Mammary epithelial cell (primary cell): ENCODE measurements around the gene PIK3C2G.

ENCODE experiments used
- EZH2 ChIP-seq: IDR thresholded peaks from 2 replicates; pipeline ENCODE4 v1.6.1; 2012; ENCODE audit warnings: low read length, inconsistent platforms, borderline replicate concordance
- TF ChIP-seq, protein P1 (sequence below), 2 donors: IDR thresholded peaks in 1 of 2; conservative IDR thresholded peaks in 1 of 2; 2 replicates each; pipeline ENCODE4 v1.5.1; 2011 to 2012; ENCODE audit warnings: inconsistent platforms in 2 of 2, low read length in 2 of 2, mild to moderate bottlenecking in 2 of 2, control low read depth in 1 of 2, low read depth in 1 of 2; ENCODE audit not compliant: insufficient read depth in 1 of 2; ENCODE audit errors: extremely low read depth in 1 of 2

DNA sequence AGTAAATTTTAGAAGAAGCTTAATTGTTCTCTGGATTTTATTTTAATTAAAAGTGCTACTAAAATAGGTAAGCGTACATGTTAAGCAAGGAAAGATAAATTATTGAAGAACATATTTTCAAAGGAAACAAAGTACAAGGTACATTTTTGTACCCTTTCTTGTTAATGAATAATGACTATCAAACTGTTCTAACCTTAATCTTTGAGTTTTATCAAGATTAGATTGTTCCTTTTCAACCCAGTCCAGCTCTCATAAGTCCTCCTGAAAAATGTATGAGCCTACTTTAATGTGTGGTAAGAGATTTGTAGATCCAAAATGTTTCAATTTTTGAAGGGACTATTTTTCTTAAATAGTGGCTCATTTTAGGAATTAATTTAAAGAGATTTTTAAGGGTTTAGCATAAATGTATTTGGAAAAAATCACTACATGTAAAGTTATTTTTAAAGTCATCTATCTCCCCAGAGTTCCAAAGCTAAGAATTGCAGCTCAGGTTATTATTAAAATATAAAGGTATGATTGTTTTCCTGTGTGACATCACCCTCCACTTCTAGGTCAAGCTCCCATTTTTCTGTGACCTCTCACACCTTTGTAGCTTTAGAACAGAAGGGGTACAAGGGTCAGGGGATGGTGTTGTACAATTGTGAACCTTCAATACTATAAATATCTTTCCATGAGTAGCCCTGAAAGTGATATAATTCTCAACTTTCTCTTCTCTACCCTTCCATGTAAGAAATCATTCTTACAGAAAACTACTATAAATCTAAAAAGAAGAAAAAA lies 1.2 kb upstream of the PIK3C2G start:
- TF ChIP-seq, protein P1, sequence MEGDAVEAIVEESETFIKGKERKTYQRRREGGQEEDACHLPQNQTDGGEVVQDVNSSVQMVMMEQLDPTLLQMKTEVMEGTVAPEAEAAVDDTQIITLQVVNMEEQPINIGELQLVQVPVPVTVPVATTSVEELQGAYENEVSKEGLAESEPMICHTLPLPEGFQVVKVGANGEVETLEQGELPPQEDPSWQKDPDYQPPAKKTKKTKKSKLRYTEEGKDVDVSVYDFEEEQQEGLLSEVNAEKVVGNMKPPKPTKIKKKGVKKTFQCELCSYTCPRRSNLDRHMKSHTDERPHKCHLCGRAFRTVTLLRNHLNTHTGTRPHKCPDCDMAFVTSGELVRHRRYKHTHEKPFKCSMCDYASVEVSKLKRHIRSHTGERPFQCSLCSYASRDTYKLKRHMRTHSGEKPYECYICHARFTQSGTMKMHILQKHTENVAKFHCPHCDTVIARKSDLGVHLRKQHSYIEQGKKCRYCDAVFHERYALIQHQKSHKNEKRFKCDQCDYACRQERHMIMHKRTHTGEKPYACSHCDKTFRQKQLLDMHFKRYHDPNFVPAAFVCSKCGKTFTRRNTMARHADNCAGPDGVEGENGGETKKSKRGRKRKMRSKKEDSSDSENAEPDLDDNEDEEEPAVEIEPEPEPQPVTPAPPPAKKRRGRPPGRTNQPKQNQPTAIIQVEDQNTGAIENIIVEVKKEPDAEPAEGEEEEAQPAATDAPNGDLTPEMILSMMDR (conservative IDR thresholded peaks at IDR 0.05 in 1 of 2, IDR thresholded peaks at IDR 0.05 in 1 of 2; ENCODE audit: extremely low read depth in 1 of 2, insufficient read depth in 1 of 2, low read depth in 1 of 2, low read length in 2 of 2): no peak
- TF ChIP-seq EZH2: no peak
